ENCODE data around the gene PLEKHA1.

- TF ChIP-seq POLR2A (IDR thresholded peaks at IDR 0.05; ENCODE audit: low read depth, low read length) (no peak), TAF1 (IDR thresholded peaks at IDR 0.05; ENCODE audit: low read depth, low read length) (no peak), POLR2AphosphoS5 (IDR thresholded peaks at IDR 0.05; ENCODE audit: low read depth, low read length) (no peak), SPI1 (IDR thresholded peaks at IDR 0.05; ENCODE audit: low read depth, low read length) (no peak), POU2F2 (IDR thresholded peaks at IDR 0.05; ENCODE audit: low read depth, low read length) (no peak), PAX5 (IDR thresholded peaks at IDR 0.05; ENCODE audit: insufficient read depth, low read length, severe bottlenecking) (no peak)
Observed at GRCh38 chr10:122467701-122468100, 93.2 kb downstream of the PLEKHA1 start.

Data from GM12891 (cell line).